GM18502 (cell line): ENCODE data around the gene LRSAM1.

Source experiments
- ATAC-seq: cut with Tn5 transposase; IDR thresholded peaks from one replicate; pipeline ENCODE4 v1.9.1; 2021; ENCODE audit warnings: mild to moderate bottlenecking; ENCODE audit not compliant: unreplicated experiment, poor library complexity

Gene LRSAM1

GRCh38 chr9:127509261-127509954 lies 58.1 kb downstream of the LRSAM1 start:
- no peak for ATAC-seq

DNA sequence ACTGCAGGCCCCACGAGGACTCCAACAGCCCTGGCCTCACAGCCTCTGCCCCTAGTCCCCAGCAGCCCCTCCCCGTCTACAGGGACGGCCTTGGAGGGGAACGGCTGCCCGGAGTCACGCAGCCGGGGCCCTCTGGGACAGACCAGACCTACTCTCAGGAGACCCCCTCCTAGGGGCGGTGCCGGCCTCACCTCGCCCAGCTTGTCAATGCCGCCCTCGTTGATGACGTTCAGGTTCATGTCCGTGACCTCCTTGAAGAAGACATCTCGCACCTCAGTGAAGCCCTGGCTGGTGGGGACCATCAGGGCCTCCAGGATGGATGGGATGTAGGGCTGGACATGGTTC lies 58.6 kb downstream of the LRSAM1 start:
- no peak for ATAC-seq

DNA sequence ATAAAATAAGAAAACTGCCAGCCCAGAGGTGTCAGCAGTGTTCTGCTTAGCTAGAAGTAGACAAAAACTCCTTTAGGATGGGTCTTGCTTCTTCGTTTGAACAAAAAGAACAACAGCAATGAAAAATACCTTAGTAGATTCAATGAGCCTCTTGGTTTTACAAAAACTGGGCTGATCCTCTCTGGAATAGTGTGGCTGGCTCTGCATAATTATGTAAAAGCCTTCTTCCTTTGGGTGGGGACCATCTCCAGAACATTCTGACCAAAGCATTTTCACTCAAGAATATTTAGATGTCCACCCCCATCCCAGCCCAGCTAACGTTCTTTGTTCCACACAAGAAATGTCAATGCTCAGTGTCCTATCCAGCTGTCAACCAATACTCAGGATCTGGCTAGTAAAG lies 63.2 kb downstream of the LRSAM1 start:
- no peak for ATAC-seq

- ATAC-seq = no peak
Observed at GRCh38 chr9:127516835-127517607, 65.7 kb downstream of the LRSAM1 start.

DNA sequence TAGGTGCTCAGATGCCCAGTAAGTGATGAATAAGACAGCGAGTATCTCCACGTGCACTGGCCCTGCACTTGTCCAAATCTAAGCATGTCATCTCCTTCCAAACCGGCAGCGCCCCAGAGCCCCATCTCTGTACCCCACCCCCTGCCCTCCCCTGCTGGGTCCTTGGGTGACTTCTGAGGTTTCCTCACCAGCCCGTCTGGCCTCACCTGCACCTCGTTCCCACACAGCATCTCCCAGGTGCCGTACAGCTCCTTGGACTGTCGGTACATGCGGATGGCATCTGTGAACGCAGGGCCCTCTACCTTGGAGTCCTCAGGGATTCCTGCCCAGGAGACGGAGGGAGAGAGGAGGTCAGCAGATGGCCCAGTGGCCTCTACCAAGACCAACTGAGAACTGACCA lies 66.3 kb downstream of the LRSAM1 start:
- ATAC-seq = no peak

- ATAC-seq = no peak
Observed at GRCh38 chr9:127518091-127518856, 67.0 kb downstream of the LRSAM1 start.

GRCh38 chr9:127519301-127520166 lies 68.2 kb downstream of the LRSAM1 start:
- no peak for ATAC-seq

- ATAC-seq = no peak
Observed at GRCh38 chr9:127520941-127521918, 69.9 kb downstream of the LRSAM1 start.

- no peak for ATAC-seq
Observed at GRCh38 chr9:127521919-127522304, 70.6 kb downstream of the LRSAM1 start.

- no peak for ATAC-seq
Observed at GRCh38 chr9:127522727-127523126, 71.4 kb downstream of the LRSAM1 start.

DNA sequence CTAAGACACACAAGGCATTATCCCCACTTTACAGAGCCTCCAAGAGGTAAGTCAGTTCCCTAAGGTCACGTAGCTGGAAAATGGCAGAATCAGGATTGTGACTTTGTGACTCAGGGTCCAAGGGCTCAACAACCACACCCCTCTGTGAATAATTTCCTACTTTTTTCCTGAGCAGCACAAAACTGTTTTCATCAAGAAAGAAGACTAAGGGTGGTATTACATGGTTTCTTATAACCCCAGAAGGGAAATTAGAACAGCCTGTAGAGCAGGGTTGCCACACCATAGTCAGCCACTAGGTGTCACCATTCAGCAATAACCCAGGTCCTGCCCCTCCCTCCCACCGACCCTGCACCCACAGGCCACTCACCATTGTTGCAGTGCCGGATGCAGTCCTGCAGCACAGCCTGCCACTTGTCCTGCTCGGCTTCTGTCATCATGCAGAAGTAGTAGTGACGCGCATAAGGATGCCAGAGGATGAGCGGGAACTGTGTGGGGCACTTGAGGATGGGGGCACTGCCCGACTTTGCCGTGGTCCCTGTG lies 72.1 kb downstream of the LRSAM1 start:
- ATAC-seq = no peak

DNA sequence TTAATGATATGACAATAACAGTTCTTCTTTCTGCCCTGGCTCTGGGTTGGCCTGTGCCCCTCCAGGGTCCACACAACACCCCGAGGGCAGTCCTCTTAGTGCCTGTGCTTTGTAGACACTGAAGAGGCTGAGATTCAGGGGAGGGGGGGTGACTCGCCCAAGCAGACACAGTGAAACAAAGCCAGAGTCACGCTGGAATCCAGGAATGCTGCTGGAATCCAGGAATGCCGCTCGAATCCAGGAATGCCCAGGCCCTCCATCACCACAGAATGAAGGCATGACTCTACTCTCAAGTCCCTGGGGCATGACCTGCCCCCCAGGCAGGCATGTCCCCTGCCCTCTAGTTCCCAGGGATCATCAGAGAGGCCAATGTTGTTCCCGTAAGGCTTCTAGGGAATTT lies 73.1 kb downstream of the LRSAM1 start:
- no peak for ATAC-seq

DNA sequence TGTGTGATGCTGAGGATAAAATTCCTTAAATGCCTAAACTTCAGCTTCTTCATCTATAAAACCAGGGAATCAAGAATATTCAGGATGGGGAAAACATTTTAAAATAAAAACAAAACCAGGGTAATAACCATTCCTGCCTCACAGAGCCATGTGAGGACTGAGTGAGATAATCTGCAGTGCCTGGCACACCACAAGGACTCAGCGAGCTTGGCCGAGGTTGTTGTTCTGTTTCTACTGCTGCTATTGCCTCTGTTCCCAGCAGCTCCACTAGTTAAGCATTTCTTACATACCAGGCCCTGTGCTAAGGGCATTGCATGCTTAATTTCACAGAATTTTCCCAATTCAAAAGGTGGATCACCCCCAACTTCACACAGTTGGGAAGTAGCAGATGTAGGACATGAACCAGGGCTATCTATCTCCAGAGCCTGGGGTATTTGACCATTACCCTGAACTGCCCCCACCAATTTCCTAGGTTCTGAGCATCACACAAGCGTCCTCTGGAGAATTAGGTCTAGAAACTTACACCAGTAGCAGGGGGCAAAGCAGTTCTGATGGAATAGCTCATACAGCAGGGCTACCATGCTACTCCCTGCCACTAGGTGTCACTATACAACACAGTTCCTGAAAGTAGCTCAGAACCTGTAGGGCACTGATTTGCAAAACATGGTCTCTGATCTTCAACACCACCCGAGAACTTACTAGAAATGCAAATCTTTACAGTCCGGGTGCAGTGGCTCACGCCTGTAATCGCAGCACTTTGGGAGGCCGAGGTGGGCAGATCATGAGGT lies 74.3 kb downstream of the LRSAM1 start:
- ATAC-seq = no peak

DNA sequence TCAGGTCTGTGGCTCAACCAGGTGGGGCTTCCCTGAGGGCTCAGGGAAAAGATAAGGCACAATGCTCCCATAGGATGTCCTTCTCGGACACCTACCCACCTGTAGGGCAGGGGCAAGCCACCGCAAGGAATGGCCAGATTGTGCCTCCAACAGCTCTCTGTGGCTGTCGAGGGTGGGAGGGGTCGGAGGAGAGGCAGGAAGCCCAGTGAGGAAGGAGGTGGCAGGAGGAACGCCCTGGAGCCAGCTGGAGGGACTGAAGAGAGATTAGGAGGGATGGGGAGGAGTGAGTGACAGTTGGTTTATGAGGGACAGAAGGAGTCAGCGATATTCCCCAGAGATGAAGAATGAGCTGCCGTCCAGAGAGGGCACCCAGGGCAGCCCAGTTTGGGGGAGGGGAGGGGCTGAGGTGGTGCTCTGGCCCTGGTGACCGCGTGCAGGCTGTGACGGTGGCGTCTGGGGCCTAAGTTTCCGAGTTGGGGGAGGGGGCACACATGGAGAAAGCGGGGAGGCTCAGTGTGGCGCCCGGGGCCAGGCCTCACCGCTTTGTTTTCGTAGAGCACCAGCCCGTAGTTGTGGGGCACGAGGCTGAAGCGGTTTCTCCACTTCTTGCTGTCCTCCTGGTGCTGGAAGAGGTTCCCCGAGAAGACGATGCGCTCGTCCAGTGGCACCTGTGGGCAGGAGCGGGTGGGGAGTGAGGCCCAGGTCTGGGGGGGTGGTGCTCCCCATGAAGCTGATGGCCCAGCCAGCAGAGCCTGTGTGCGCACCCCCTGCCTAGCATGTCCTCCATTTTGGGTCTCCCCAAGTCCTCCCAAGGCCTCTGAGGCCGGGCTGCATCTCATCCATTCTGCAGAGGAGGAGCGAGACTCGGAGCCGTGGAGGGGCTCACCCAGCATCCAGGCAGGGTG lies 75.6 kb downstream of the LRSAM1 start:
- no peak for ATAC-seq

GRCh38 chr9:127527560-127528268 lies 76.4 kb downstream of the LRSAM1 start:
- ATAC-seq = no peak

- no peak for ATAC-seq
Observed at GRCh38 chr9:127528422-127529251, 77.3 kb downstream of the LRSAM1 start.
